Caco-2 (cell line): ENCODE data around the gene BHLHE23. TPM values are rescaled to one million over a fixed set of nuclear protein-coding genes. Genes with fewer than 3 reads are reported as not detected.

ENCODE experiments used
- BruUV-seq: library from RNA; stranded (reverse); fragments of 400-500 nt; replicated peaks from 2 replicates; lab custom pipeline; 2021; lab: Mats Ljungman, UMichigan
- CTCF ChIA-PET: fragments of 300-600 bp; sonication (Branson Sonifier 250); formaldehyde crosslinking; loops from one replicate; lab custom pipeline; 2022; ENCODE audit warnings: antibody characterized with exemption; lab: Charles Lee
- POLR2A ChIA-PET: fragments of 300-600 bp; sonication (Branson Sonifier 250); formaldehyde crosslinking; loops from one replicate; lab custom pipeline; 2022; ENCODE audit warnings: antibody characterized with exemption; lab: Charles Lee
- DNase-seq, 2 experiments: peaks; one replicate each; pipeline versions ENCODE4 v3.0.0 to v3.0.0-alpha.2; 2020 to 2022
- H3K27me3 ChIP-seq: replicated peaks from 2 replicates; pipeline ENCODE4 v1.6.0; 2011; ENCODE audit warnings: low read length; ENCODE audit not compliant: control insufficient read depth, insufficient read depth
- H3K36me3 ChIP-seq: 2 replicates; pipeline ENCODE4 v1.5.1; 2011; ENCODE audit warnings: low read length; ENCODE audit not compliant: control insufficient read depth, insufficient read depth
- H3K4me1 ChIP-seq: fragments of 250-450 bp; sonication (Bioruptor Pico); 2 replicates; pipeline ENCODE4 v1.5.1; 2020; ENCODE audit warnings: mild to moderate bottlenecking
- H3K4me3 ChIP-seq: 2 replicates; pipeline ENCODE4 v1.5.1; 2011; ENCODE audit warnings: low read depth, mild to moderate bottlenecking, control low read depth, low read length
- H3K9me3 ChIP-seq: fragments of 250-450 bp; sonication (Bioruptor Pico); 2 replicates; pipeline ENCODE4 v1.5.1; 2020; ENCODE audit warnings: mild to moderate bottlenecking, moderate library complexity
- H3K27ac Mint-ChIP-seq: one replicate; pipeline ENCODE4 v1.8.0; 2022; ENCODE audit warnings: mixed read lengths; ENCODE audit not compliant: unreplicated experiment
- H3K27me3 Mint-ChIP-seq: one replicate; pipeline ENCODE4 v1.8.0; 2022; ENCODE audit warnings: mixed read lengths; ENCODE audit not compliant: insufficient read depth, unreplicated experiment
- H3K36me3 Mint-ChIP-seq: one replicate; pipeline ENCODE4 v1.8.0; 2022; ENCODE audit warnings: mild to moderate bottlenecking, mixed read lengths; ENCODE audit not compliant: insufficient read depth, unreplicated experiment
- H3K4me1 Mint-ChIP-seq: one replicate; pipeline ENCODE4 v1.8.0; 2022; ENCODE audit warnings: low read depth, mixed read lengths; ENCODE audit not compliant: unreplicated experiment
- H3K4me3 Mint-ChIP-seq: one replicate; pipeline ENCODE4 v1.8.0; 2022; ENCODE audit warnings: mild to moderate bottlenecking, moderate library complexity, mixed read lengths; ENCODE audit not compliant: unreplicated experiment
- H3K9me3 Mint-ChIP-seq: one replicate; pipeline ENCODE4 v1.8.0; 2022; ENCODE audit warnings: mixed read lengths; ENCODE audit not compliant: unreplicated experiment
- CTCF ChIP-seq, 2 experiments: fragments of 200-600 bp in 1 of 2; IDR thresholded peaks; 1 replicate in 1 of 2; 2 replicates in 1 of 2; pipeline versions ENCODE4 v1.5.1 to v1.8.0; 2011 to 2022; ENCODE audit warnings: antibody characterized with exemption in 1 of 2, control low read depth in 1 of 2, inconsistent platforms in 1 of 2, low read depth in 1 of 2, low read length in 1 of 2, mild to moderate bottlenecking in 1 of 2, moderate library complexity in 1 of 2; ENCODE audit not compliant: insufficient read depth in 1 of 2, severe bottlenecking in 1 of 2, unreplicated experiment in 1 of 2
- intact Hi-C: fragments of 100-400 bp; cut with micrococcal nuclease; formaldehyde crosslinking; loops from one replicate; pipeline ENCODE4 v1.10.0; 2022; ENCODE audit not compliant: unreplicated experiment
- total RNA-seq: library from RNA; stranded (reverse); gene quantifications from 2 replicates; pipeline ENCODE4 v1.2.3, GENCODE V29; 2022

Gene BHLHE23
- total RNA-seq, 1 experiment from 2014 or later: 0.95 TPM

GRCh38 chr20:62959998-62960436 is 46.7 kb downstream of the BHLHE23 start:
- H3K27me3 ChIP-seq: no peaks in the 10 kb centered on the region
- H3K4me3 ChIP-seq: no peak overlapping the region
- H3K27ac Mint-ChIP-seq: no peak overlapping the region
- H3K9me3 Mint-ChIP-seq: no peaks in the 10 kb centered on the region
- peaks cover 16% of the 10 kb centered on the region for H3K4me1 Mint-ChIP-seq
- peaks cover 24% of the 10 kb centered on the region for H3K36me3 ChIP-seq
- DNase-seq: no peak
- intact Hi-C loops: no loop called here
- H3K36me3 Mint-ChIP-seq: peaks cover 69% of the 10 kb centered on the region
- no peak overlapping the region for H3K4me3 Mint-ChIP-seq
- CTCF ChIA-PET: interaction anchor here (2.1 kb wide), 1 partner anchor 13 kb away, joined by 8 read pairs; no protein-coding TSS in a partner anchor
- peaks cover 13% of the 10 kb centered on the region for H3K4me1 ChIP-seq
- H3K9me3 ChIP-seq: no peaks in the 10 kb centered on the region
- no TSS peak for BruUV-seq
- POLR2A ChIA-PET: no interaction called here
- H3K27me3 Mint-ChIP-seq: no peaks in the 10 kb centered on the region
- no peak for TF ChIP-seq CTCF (IDR thresholded peaks at IDR 0.05; ENCODE audit: insufficient read depth in 1 of 2, low read depth in 1 of 2, low read length in 1 of 2, severe bottlenecking in 1 of 2, unreplicated experiment in 1 of 2)

- BruUV-seq: no TSS peak
- Mint-ChIP-seq H3K4me3 (no peak overlapping the region), H3K27me3 (no peaks in the 10 kb centered on the region), H3K4me1 (peaks cover 21% of the 10 kb centered on the region), H3K27ac (no peak overlapping the region), H3K36me3 (peaks cover 68% of the 10 kb centered on the region), H3K9me3 (no peaks in the 10 kb centered on the region)
- H3K4me1 ChIP-seq: peaks cover 20% of the 10 kb centered on the region
- H3K4me3 ChIP-seq: no peak overlapping the region
- intact Hi-C loops: no loop called here
- H3K36me3 ChIP-seq: peaks cover 22% of the 10 kb centered on the region
- TF ChIP-seq CTCF (IDR thresholded peaks at IDR 0.05; ENCODE audit: insufficient read depth in 1 of 2, low read depth in 1 of 2, low read length in 1 of 2, severe bottlenecking in 1 of 2, unreplicated experiment in 1 of 2): no peak
- ChIA-PET CTCF (interaction anchor here (2.1 kb wide), 1 partner anchor 13 kb away, joined by 8 read pairs; no protein-coding TSS in a partner anchor), POLR2A (no interaction called here)
- H3K27me3 ChIP-seq: no peaks in the 10 kb centered on the region
- no peaks in the 10 kb centered on the region for H3K9me3 ChIP-seq
- DNase-seq: no peak
Observed at GRCh38 chr20:62959101-62959971, 47.4 kb downstream of the BHLHE23 start.

GRCh38 chr20:62958388-62959100 is 48.2 kb downstream of the BHLHE23 start:
- Histone ChIP-seq H3K4me1 (peaks cover 28% of the 10 kb centered on the region), H3K27me3 (no peaks in the 10 kb centered on the region), H3K9me3 (no peaks in the 10 kb centered on the region), H3K4me3 (no peak overlapping the region), H3K36me3 (peaks cover 21% of the 10 kb centered on the region)
- no peak for DNase-seq
- Mint-ChIP-seq H3K4me1 (peaks cover 29% of the 10 kb centered on the region), H3K4me3 (no peak overlapping the region), H3K36me3 (peaks cover 68% of the 10 kb centered on the region), H3K9me3 (no peaks in the 10 kb centered on the region), H3K27me3 (no peaks in the 10 kb centered on the region), H3K27ac (no peak overlapping the region)
- intact Hi-C loops: no loop called here
- POLR2A ChIA-PET: no interaction called here
- CTCF ChIA-PET: interaction anchor here (2.1 kb wide), 1 partner anchor 14 kb away, joined by 8 read pairs; no protein-coding TSS in a partner anchor
- no TSS peak for BruUV-seq
- TF ChIP-seq CTCF (IDR thresholded peaks at IDR 0.05; ENCODE audit: insufficient read depth in 1 of 2, low read depth in 1 of 2, low read length in 1 of 2, severe bottlenecking in 1 of 2, unreplicated experiment in 1 of 2): no peak
